ENCODE results near the gene P4HTM.

DNA sequence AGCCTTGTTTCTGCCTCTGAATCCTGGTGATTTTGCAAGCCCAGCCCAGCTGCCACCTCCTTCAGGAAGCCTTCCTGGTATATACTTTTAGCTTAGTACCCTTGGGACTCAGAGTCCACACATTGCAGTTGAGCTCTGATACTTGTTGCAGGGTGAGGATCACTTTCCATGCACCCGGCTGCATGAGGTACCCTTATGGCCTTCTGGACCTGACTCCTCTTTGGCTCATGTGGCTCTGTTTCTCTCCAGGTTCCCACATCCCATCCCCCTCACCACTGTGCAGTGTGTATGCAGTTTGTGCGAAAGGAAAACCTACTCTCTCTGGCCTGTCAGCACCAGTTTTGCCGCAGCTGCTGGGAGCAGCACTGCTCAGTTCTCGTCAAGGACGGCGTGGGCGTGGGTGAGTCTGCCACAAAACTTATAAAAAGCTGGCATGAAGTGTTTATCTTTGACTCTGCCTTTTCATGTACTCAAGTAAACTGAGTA is 23.1 kb upstream of the P4HTM start:
- no peak for TF ChIP-seq POLR2A (IDR thresholded peaks at IDR 0.05)
- TF ChIP-seq, protein P1, sequence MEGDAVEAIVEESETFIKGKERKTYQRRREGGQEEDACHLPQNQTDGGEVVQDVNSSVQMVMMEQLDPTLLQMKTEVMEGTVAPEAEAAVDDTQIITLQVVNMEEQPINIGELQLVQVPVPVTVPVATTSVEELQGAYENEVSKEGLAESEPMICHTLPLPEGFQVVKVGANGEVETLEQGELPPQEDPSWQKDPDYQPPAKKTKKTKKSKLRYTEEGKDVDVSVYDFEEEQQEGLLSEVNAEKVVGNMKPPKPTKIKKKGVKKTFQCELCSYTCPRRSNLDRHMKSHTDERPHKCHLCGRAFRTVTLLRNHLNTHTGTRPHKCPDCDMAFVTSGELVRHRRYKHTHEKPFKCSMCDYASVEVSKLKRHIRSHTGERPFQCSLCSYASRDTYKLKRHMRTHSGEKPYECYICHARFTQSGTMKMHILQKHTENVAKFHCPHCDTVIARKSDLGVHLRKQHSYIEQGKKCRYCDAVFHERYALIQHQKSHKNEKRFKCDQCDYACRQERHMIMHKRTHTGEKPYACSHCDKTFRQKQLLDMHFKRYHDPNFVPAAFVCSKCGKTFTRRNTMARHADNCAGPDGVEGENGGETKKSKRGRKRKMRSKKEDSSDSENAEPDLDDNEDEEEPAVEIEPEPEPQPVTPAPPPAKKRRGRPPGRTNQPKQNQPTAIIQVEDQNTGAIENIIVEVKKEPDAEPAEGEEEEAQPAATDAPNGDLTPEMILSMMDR (IDR thresholded peaks at IDR 0.05), result no peak

All from Peyer's patch (tissue), 4 donors.